NCI-H524 treated with DMSO at 0.1 percent for 48 hours (cell line): ENCODE data around the gene WNT7A.
"Not testable (repeated sequence)": the region's sequence is repeated elsewhere in the genome, so short reads cannot be mapped to it uniquely, and the experiment has no call there.

Source experiments
- DNase-seq: peaks from one replicate; lab custom pipeline; 2025; lab: John Stamatoyannopoulos, UW

Gene WNT7A

GRCh38 chr3:13865581-13865980 lies 14.3 kb downstream of the WNT7A start:
- no peak for DNase-seq

DNA sequence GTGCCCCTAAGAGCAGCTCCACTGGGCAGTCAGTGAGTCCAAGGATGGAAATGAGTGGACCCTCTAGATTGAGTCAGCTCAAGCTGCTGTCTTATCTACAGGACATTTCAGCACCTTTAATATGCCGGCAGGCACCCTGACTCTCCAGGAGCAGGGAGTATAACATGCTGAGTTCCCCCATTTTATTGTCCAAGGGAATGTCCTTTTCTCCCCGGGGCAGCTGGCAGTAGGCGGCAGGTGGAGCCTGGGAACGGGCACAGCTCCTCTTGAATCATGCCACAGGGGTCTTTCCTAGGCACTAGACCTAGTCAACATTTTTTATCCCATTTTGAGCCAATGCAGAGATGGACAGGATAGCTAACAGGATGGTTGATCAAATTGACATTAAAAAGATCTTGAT lies 14.8 kb downstream of the WNT7A start:
- no peak for DNase-seq

- no peak for DNase-seq
Observed at GRCh38 chr3:13863965-13864595, 15.8 kb downstream of the WNT7A start.

GRCh38 chr3:13863382-13863952 lies 16.4 kb downstream of the WNT7A start:
- DNase-seq, result no peak

DNA sequence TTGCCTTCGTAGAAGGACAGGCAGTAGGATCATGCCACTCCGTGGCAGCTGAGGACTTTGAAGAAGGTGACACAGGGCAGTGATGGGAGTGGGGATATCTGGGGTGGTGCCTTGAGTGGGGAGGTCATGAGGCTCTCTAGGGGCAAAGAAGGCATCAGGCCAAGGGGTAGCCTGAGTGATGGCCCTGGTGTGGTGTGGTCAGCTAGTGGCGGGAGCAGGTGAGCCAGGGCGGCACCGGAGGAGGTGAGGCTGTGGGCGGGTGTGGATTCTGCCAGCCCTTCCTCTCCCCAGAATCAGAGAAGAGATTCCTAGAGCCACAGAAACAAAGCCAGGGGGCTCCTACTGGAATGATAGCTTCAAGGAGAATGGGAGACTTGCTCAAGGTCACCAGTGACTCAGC lies 18.4 kb downstream of the WNT7A start:
- no peak for DNase-seq

- DNase-seq, result no peak
Observed at GRCh38 chr3:13860001-13860400, 19.9 kb downstream of the WNT7A start.

DNA sequence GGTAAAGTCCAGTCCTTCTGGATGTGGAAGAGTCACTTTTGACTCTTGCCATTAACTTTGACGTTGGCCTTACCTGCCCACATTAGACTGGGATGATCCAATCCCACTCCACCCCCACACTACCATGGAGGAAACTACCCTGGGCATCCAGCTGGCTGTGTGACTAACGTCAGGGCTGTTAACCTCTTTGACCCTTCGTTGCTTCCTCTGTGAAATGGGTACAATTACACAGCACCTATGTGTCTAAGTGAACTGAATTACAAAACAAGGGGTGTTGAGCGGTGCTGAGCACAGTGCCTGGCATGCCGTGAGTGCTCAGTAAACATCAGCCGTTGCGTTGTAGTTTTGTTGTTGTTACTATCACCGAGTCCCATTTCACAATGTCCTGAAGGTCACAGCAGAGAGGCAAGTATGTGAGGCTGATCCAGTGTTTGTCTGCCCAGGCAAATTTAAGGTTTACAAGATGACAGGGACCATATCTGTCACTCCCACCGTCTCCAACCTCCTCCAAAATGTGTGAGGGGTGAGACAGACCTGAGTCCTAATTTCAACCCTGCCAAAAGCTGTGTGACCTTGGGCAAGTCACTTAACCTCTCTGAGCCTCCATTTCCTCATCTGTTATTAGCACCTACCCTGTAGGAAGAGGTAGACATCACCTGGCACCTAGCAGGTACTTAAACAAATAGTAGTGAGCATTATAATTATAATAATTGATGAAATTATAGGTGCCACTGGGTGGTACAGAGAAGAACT lies 20.9 kb downstream of the WNT7A start:
- no peak for DNase-seq

DNA sequence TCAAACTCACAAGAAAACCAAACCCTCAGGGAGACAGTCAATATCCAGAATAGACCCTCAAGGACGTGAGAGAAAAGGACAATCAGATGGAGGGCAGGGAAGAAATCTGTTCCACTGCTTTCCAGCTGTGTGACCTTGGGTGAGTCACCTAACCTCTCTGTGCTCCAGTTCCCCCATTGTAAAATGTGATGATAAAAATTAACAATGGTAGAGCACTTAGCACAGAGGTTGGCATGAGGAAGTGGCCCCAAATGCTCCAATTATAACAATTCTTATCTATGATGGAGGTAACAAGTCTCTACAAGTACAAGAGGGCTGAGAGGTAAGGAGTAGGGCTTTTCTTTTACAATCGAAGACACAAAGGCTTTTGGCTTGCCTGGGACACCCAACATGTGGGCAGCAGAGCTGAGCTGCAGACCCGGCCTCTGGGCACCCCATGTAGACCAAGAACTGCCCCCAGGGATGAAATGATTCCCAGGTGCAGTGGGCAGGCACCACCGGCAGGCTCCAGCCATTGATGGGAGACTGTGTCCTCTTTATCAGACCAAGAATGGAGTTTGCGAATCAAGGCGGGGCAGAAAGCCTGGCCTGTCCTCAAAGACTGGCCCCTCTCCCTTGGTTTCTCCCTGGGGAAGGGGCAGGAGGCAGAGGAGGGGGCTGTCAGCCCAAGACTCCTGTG lies 22.0 kb downstream of the WNT7A start:
- DNase-seq, result no peak

GRCh38 chr3:13856628-13857027 lies 23.2 kb downstream of the WNT7A start:
- not testable (repeated sequence) for DNase-seq

- no peak for DNase-seq
Observed at GRCh38 chr3:13856006-13856405, 23.9 kb downstream of the WNT7A start.

- DNase-seq, result no peak
Observed at GRCh38 chr3:13854492-13854891, 25.4 kb downstream of the WNT7A start.

DNA sequence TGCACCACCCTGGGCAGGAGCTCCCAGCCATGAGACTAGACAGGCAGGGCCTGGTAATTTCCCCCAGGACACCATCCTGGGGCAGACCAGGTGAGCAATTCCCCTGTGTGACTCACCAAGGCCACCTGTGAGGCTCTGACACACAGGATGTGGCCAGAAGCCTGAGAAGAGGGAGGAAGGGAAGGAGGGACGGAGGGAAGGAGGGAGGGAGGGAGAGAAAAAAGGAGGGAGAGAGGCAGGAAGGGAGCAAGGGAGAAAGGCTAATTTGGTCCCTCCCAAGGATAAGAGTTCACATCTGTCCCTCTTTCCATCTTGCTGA lies 25.9 kb downstream of the WNT7A start:
- no peak for DNase-seq

DNA sequence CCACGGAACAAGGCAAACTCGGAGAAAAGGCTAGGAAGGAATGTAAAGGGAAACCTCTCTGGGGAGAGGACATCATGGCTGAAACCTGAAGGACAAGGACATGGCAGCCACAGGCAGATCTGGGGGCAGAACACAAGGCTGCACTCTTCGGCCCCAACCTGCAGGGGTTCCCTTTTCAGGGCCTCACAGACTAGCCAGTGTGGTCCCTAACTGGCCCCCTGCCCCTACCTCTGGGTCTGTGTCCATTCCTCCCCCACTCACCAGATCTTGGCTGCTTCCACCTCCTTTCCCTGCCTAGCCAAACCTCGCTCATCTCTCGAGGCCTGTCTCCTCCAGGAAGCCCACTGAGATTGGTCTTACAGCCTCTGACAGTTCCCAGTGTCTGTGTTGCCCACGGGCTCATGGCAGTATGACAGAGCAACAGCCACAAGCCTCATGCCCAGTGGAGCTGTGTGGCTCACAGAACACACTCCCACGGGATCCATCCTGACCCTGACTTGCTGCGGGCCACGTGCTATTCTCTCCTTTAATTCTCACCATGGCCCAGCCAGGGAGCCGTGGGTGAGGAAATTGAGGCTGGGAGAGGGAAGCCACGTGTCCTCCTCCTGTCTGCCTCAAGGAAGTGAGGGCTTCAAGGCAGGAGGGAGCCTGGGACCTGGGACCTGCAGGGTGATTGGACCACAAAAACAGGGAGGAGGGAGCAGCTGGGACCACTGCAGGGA lies 26.5 kb downstream of the WNT7A start:
- DNase-seq, result no peak

DNA sequence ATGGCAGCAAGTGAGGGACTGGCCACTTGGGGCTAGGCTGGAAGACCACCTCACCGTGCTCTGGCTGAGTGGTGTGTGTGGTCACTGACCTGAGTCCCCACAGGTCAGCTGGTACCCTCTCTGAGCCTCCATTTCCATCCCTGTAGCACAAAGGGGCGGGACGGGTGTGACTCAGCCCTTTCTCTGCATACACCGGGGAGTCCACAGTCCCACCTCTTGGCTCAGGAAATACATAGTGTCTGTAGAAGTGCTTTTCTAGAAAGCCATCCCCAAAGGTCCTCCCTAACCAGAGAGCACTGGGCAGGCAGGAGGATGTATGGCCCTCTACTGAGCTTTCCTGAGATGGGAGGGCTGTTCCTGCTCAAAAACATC lies 27.2 kb downstream of the WNT7A start:
- DNase-seq, result no peak

DNA sequence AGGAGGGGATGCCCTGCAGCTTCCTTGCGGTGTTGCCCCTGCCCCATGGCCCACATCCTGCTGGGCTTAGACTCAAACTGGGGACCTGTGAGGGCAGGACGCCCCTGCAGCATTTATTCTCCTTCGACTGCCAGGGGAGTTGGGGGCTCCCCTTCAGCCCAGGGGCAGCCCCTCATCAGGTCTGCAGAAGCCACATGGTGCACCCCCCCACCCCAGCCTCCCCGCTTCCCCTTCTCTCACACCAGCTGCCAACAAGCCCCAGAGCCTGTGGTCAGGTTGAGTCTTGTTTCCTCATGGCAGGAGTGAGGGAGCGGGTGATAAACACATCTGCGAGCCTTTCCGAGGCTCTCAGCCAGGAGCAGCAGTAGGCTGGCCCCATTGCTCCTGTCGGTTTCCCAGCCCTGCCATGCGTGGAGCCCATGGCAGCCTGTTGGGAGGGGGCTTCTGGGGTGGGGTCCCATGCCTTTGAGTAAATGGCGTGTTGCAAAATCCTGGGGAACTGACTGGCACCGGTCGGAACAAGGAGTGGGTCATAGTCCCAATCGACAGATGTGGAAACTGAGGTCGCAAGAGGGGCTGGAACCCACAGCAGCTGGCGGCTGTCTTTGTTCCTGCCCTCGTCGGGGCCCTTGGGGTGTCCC lies 27.8 kb downstream of the WNT7A start:
- no peak for DNase-seq

- no peak for DNase-seq
Observed at GRCh38 chr3:13851091-13851849, 28.6 kb downstream of the WNT7A start.

DNA sequence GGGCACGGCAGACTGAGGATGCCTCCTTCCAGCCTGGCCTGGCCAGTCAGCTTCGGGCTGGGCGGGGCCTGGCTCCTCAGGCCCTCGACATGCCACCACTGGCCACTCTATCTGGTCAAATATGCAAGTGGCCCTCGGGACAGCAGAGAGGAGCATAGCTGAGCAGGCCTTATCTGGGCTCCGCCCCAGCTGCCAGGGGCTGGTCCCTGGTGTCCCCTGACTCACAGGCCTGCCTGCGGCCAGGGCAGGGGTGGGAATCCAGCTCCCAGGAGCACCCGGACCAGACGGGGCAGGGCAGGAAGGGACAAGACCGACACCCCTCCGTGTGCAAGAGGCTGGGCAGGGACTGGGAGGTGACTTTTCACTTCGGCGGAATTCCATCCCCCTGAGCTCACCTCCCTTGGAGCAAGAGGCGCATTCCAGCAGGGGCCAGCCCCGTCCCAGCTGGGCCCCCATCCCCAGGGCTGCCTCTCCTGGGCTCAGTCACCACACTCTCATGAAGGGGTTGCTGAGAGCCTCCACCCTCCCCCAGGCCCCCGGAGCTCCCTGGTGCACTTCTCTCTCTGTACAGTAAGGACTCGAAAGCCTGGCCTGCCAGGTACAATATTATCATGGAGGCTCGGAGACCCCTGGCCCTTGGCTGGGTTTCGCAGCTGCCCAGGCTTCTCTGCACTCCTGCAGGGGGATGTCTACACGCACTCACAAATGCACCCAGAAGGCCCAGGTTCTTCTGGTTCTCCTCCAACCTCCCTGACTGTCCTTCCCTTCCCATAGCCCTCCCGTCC lies 29.5 kb downstream of the WNT7A start:
- no peak for DNase-seq

DNA sequence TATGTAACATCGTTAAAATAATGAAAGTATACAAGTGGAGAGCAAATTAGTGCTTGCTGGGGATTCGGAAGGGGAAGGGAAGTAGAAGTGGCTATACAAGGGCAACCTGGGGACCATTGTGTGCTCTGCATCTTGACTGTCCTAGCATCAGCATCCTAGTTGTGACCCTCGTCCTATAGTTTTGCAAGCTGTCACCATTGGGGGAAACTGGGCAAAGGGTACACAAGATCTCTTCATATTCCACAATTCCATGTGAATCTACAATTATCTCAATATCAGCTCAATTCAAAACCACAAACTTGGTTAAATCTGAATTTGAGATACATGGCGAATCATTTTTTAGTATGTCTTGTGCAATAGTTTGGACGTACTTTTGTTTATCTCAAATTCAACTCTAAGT lies 30.9 kb downstream of the WNT7A start:
- DNase-seq, result no peak

DNA sequence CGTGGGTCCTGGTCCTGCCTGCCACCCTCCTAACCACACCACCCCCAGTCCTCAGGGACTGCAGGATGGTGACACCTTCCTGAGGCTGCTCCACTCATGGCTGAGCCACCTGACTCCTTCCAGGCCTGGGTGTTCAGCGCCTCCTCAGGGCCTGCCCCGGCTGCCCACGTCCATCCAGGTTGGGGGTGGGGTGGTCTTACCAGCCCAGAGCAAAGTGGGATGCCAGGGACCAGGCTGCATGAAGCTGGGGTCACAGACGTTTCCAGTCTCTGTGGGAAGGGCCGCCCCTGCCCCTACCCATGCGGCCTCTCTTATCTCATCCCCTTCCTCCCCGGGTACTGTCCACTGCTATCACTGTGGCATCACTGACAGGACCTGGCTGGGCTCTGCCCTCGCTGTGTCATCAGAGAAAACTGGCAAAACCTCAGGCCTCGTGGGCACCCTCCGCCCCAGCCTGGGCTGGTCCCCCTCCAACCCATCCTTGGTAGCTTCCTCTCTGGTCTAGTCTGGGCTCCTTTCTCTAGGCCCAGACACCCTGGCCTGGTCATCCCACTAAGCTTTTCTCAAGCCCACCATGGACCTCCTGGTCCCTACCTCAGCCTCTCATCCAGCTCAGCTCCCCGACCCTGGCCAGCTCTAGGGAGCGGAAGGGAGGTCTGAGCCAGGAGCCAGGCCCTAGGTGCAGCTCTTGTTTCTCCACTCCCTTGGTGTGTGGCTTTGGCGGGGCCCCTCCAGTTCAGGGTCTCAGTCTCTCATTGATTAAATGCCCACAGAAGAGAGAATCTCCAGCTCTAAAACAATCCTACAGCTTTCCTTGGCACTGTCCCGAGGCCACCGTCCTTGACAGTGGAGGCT lies 32.9 kb downstream of the WNT7A start:
- no peak for DNase-seq

DNA sequence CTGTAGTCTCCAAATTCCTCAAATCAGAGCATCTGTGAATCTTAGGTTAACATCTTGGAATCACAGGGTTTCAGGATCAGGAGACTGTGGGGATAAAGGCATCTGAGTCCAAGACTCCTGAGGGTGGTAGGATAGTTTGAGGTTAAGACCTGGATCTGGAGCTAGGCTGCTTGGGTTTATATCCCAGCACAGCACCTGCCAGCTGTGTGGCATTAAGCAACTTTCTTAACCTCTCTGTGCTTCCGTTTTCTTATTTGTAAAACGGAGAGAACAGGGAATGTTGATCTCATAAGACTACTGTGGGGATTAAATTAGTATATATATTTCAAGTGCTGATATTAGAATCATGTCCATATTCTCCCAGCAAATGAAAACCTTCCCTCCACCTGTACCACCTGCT lies 33.6 kb downstream of the WNT7A start:
- no peak for DNase-seq
